ENCODE measurements around the gene TFF2.

DNA sequence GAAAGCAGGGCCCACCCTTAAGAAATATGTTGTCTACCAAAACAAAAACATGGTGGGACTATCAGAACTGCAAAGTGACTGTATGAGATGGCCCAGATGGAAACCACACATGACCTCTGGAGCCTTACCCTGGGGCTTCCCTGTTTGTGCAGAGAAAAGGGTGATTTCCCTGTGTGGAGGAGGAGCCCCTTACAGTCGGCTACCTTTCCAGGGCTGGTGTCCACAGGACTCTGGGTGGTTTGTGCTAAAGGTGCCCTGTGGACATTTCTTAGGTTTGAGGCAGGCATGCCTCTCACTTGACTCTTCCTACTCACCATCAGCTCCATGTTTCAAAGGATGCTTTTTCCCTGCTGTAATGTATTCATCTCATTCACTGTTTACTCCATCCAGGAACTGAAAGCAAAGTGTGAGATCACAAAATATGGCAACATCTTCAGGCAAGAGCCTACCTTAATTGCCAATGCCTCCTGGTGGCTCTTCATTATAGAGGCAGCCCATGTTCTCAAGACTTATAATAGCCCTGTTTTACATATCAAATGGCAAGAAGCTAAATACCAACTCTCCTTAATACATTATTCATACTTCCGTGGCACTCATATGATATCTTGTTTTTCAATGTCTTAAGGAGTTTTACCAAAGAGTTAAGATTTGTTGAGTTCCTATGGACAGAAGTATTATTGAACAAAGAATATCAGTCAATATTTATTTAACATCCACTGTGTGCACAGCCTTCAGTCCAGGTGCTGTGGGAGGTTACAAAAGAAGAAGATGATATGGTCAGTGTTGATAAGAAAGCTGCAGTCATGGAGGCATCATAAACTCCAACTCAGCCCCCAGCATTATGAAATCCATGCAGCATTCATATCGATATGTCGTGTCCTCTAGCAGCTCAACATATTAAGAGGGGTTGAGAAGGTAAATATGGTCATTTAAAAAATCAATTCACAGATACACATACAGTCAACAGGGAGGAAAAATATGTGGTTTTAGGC is 20.1 kb downstream of the TFF2 start:
- TF ChIP-seq, protein P1, sequence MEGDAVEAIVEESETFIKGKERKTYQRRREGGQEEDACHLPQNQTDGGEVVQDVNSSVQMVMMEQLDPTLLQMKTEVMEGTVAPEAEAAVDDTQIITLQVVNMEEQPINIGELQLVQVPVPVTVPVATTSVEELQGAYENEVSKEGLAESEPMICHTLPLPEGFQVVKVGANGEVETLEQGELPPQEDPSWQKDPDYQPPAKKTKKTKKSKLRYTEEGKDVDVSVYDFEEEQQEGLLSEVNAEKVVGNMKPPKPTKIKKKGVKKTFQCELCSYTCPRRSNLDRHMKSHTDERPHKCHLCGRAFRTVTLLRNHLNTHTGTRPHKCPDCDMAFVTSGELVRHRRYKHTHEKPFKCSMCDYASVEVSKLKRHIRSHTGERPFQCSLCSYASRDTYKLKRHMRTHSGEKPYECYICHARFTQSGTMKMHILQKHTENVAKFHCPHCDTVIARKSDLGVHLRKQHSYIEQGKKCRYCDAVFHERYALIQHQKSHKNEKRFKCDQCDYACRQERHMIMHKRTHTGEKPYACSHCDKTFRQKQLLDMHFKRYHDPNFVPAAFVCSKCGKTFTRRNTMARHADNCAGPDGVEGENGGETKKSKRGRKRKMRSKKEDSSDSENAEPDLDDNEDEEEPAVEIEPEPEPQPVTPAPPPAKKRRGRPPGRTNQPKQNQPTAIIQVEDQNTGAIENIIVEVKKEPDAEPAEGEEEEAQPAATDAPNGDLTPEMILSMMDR (IDR thresholded peaks at IDR 0.05), result no peak
- TF ChIP-seq POLR2AphosphoS5 (IDR thresholded peaks at IDR 0.05), result no peak
- no peak for TF ChIP-seq POLR2A (IDR thresholded peaks at IDR 0.05)
- no peak for TF ChIP-seq EP300 (IDR thresholded peaks at IDR 0.05)
